ENCODE results near the gene CACNA1I. TPM values are rescaled to one million over a fixed set of nuclear protein-coding genes. Genes with fewer than 3 reads are reported as not detected.

The CACNA1I gene
- total RNA-seq, 1 experiment from 2014 or later = 0.15 TPM

DNA sequence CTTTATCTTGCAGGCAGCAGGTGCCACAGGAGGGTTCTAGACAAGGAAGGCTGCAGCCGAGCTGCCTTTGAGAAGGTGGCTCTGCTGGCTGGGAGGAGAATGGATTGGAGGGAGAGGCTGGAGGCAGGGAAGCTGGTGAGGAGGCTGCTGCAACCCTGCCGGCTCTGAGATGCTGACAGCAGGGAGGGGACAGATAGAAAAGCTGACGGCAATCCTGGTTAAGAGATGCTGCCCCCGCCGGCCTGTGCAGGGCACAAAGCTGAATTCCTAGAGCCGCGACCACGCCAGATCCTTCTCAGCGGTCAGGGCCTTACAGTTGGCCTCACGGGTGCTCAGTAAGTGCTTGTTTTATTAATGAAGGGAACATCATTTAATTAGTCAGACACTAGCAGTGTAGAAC lies 105.4 kb downstream of the CACNA1I start:
- intact Hi-C loops (cut with micrococcal nuclease) = no loop called here
- Histone ChIP-seq H3K9ac (ENCODE audit: low read length) (no peak overlapping the region), H2AFZ (ENCODE audit: low read depth, low read length, poor library complexity, severe bottlenecking) (no peak overlapping the region), H3K27me3 (ENCODE audit: insufficient read depth, low read length) (no peaks in the 10 kb centered on the region), H3K4me1 (ENCODE audit: control insufficient read depth in 1 of 2, insufficient read depth in 2 of 2, low read length in 2 of 2) (peaks cover 5 to 11% of the 10 kb centered on the region in 2 experiments), H3K79me2 (ENCODE audit: insufficient read depth, low read length) (no peaks in the 10 kb centered on the region), H3K36me3 (ENCODE audit: control insufficient read depth in 1 of 2, insufficient read depth in 2 of 2, low read length in 2 of 2) (no peaks in the 10 kb centered on the region), H3K27ac (ENCODE audit: low read depth, low read length) (no peak overlapping the region), H3K9me2 (ENCODE audit: insufficient read depth) (no peaks in the 10 kb centered on the region), H4K20me1 (ENCODE audit: insufficient read depth) (no peaks in the 10 kb centered on the region), H3K9me3 (ENCODE audit: control insufficient read depth in 1 of 2, insufficient read depth in 1 of 2, low read depth in 1 of 2, low read length in 2 of 2) (peaks cover 7 to 15% of the 10 kb centered on the region in 2 experiments; a peak in 2 of 4 replicates), H3K4me2 (ENCODE audit: low read length) (no peak overlapping the region), H3K4me3 (replicated peaks in 1 of 2; ENCODE audit: low read depth in 1 of 2, low read length in 2 of 2) (no peak overlapping the region)
- ChIA-PET POLR2A (no interaction called here), CTCF (no interaction called here), RAD21 (ENCODE audit: low non-redundant PET in 1 of 2, low total read pairs in 2 of 2, uncharacterized antibody in 2 of 2, unreplicated experiment in 2 of 2) (no interaction called here)
- ATAC-seq (no peak), DNase-seq (ENCODE audit: low read depth, low spot score) (no peak)
- BruUV-seq (replicated peaks) = no TSS peak
- TF ChIP-seq CEBPB (IDR thresholded peaks at IDR 0.05; ENCODE audit: low read depth) = no peak
- TF ChIP-seq FOSL1 (IDR thresholded peaks at IDR 0.05; ENCODE audit: low read depth) = no peak
- TF ChIP-seq ZBTB33 (IDR thresholded peaks at IDR 0.05; ENCODE audit: extremely low read depth, insufficient replicate concordance, low read length) = no peak
- TF ChIP-seq POLR2A (IDR thresholded peaks at IDR 0.05; ENCODE audit: borderline replicate concordance, extremely low read depth, insufficient read depth, insufficient read length) = no peak

GRCh38 chr22:39677967-39678366 lies 107.4 kb downstream of the CACNA1I start:
- H4K20me1 ChIP-seq (ENCODE audit: insufficient read depth) = no peaks in the 10 kb centered on the region
- no TSS peak for BruUV-seq (replicated peaks)
- no peak overlapping the region for H3K27ac ChIP-seq (ENCODE audit: low read depth, low read length)
- no peak overlapping the region for H3K4me3 ChIP-seq (replicated peaks in 1 of 2; ENCODE audit: low read depth in 1 of 2, low read length in 2 of 2)
- no peaks in the 10 kb centered on the region for H3K79me2 ChIP-seq (ENCODE audit: insufficient read depth, low read length)
- DNase-seq (ENCODE audit: low read depth, low spot score) (no peak), ATAC-seq (no peak)
- TF ChIP-seq MAX (IDR thresholded peaks at IDR 0.05) (no peak), EZH2phosphoT487 (IDR thresholded peaks at IDR 0.05; ENCODE audit: borderline replicate concordance) (no peak), ELF1 (IDR thresholded peaks at IDR 0.05; ENCODE audit: borderline replicate concordance, low read depth) (no peak), POLR2AphosphoS5 (IDR thresholded peaks at IDR 0.05; ENCODE audit: low read depth, low read length) (no peak)
- H3K9ac ChIP-seq (ENCODE audit: low read length) = no peak overlapping the region
- ChIA-PET RAD21 (ENCODE audit: low non-redundant PET in 1 of 2, low total read pairs in 2 of 2, uncharacterized antibody in 2 of 2, unreplicated experiment in 2 of 2) (no interaction called here), POLR2A (no interaction called here), CTCF (no interaction called here)
- no peaks in the 10 kb centered on the region for H3K36me3 ChIP-seq (ENCODE audit: control insufficient read depth in 1 of 2, insufficient read depth in 2 of 2, low read length in 2 of 2)
- H3K4me2 ChIP-seq (ENCODE audit: low read length) = no peak overlapping the region
- no peaks in the 10 kb centered on the region for H3K9me2 ChIP-seq (ENCODE audit: insufficient read depth)
- peaks cover 5 to 11% of the 10 kb centered on the region in 2 experiments for H3K4me1 ChIP-seq (ENCODE audit: control insufficient read depth in 1 of 2, insufficient read depth in 2 of 2, low read length in 2 of 2)
- intact Hi-C loops (cut with micrococcal nuclease) = no loop called here
- H2AFZ ChIP-seq (ENCODE audit: low read depth, low read length, poor library complexity, severe bottlenecking) = no peak overlapping the region
- no peaks in the 10 kb centered on the region for H3K9me3 ChIP-seq (ENCODE audit: control insufficient read depth in 1 of 2, insufficient read depth in 1 of 2, low read depth in 1 of 2, low read length in 2 of 2)
- no peaks in the 10 kb centered on the region for H3K27me3 ChIP-seq (ENCODE audit: insufficient read depth, low read length)
